Stimulated activated CD4-positive, alpha-beta T cell treated with anti-CD3 and anti-CD28 coated beads, Interleukin-4, amount 100 ng/mL, for 24 hours (primary cell): ENCODE results near the gene CDH12.

Source experiments
- DNase-seq: peaks from one replicate; pipeline ENCODE4 v3.0.0-alpha.2; 2020

The CDH12 gene

GRCh38 chr5:22757776-22758175 is 95.4 kb downstream of the CDH12 start:
- DNase-seq: no peak

GRCh38 chr5:22754155-22754554 is 99.0 kb downstream of the CDH12 start:
- DNase-seq: no peak

GRCh38 chr5:22751536-22751935 is 101.6 kb downstream of the CDH12 start:
- DNase-seq: no peak

GRCh38 chr5:22736443-22737003 is 116.6 kb downstream of the CDH12 start:
- no peak for DNase-seq

- DNase-seq: no peak
Observed at GRCh38 chr5:22734907-22735306, 118.2 kb downstream of the CDH12 start.

- no peak for DNase-seq
Observed at GRCh38 chr5:22728610-22729009, 124.5 kb downstream of the CDH12 start.

- DNase-seq: no peak
Observed at GRCh38 chr5:22722491-22722890, 130.7 kb downstream of the CDH12 start.

GRCh38 chr5:22722056-22722455 is 131.1 kb downstream of the CDH12 start:
- DNase-seq: no peak

- no peak for DNase-seq
Observed at GRCh38 chr5:22719842-22720241, 133.3 kb downstream of the CDH12 start.

GRCh38 chr5:22710660-22711059 is 142.5 kb downstream of the CDH12 start:
- no peak for DNase-seq

- no peak for DNase-seq
Observed at GRCh38 chr5:22709743-22710142, 143.4 kb downstream of the CDH12 start.

- DNase-seq: no peak
Observed at GRCh38 chr5:22708770-22709328, 144.3 kb downstream of the CDH12 start.

- DNase-seq: no peak
Observed at GRCh38 chr5:22706901-22707300, 146.2 kb downstream of the CDH12 start.

- DNase-seq: no peak
Observed at GRCh38 chr5:22699319-22699718, 153.8 kb downstream of the CDH12 start.

- DNase-seq: no peak
Observed at GRCh38 chr5:22693121-22693520, 160.0 kb downstream of the CDH12 start.

- no peak for DNase-seq
Observed at GRCh38 chr5:22683050-22683449, 170.1 kb downstream of the CDH12 start.

- DNase-seq: no peak
Observed at GRCh38 chr5:22678886-22679285, 174.3 kb downstream of the CDH12 start.

GRCh38 chr5:22673131-22673530 is 180.0 kb downstream of the CDH12 start:
- DNase-seq: no peak

- no peak for DNase-seq
Observed at GRCh38 chr5:22669345-22669744, 183.8 kb downstream of the CDH12 start.

GRCh38 chr5:22665801-22666200 is 187.3 kb downstream of the CDH12 start:
- no peak for DNase-seq

- DNase-seq: no peak
Observed at GRCh38 chr5:22663134-22663533, 190.0 kb downstream of the CDH12 start.

- no peak for DNase-seq
Observed at GRCh38 chr5:22662391-22662790, 190.8 kb downstream of the CDH12 start.

GRCh38 chr5:22651355-22651754 is 201.8 kb downstream of the CDH12 start:
- DNase-seq: no peak

- no peak for DNase-seq
Observed at GRCh38 chr5:22650511-22650910, 202.6 kb downstream of the CDH12 start.

GRCh38 chr5:22649074-22649473 is 204.1 kb downstream of the CDH12 start:
- DNase-seq: no peak
